GM12865 (cell line): ENCODE data around the gene NALCN.
"Not testable (repeated sequence)": the region's sequence is repeated elsewhere in the genome, so short reads cannot be mapped to it uniquely, and the experiment has no call there.

Experiments
- DNase-seq: peaks from one replicate; pipeline ENCODE4 v3.0.0; 2010; ENCODE audit warnings: low read depth
- H3K4me3 ChIP-seq: 2 replicates; pipeline ENCODE4 v1.5.1; 2011; ENCODE audit warnings: mild to moderate bottlenecking, low read depth, low read length, control low read depth
- CTCF ChIP-seq: IDR thresholded peaks from 2 replicates; pipeline ENCODE4 v1.5.1; 2011; ENCODE audit warnings: low read length, control low read depth, low read depth, inconsistent platforms; ENCODE audit not compliant: insufficient read depth; ENCODE audit errors: missing control alignments

NALCN gene

GRCh38 chr13:101327871-101328270 is 88.4 kb downstream of the NALCN start:
- no peak for TF ChIP-seq CTCF
- no peak for DNase-seq
- H3K4me3 ChIP-seq: no peak overlapping the region

- no peak overlapping the region for H3K4me3 ChIP-seq
- DNase-seq: no peak
- TF ChIP-seq CTCF: no peak
Measured at GRCh38 chr13:101326710-101327109, 89.6 kb downstream of the NALCN start.

GRCh38 chr13:101325423-101325822 is 90.9 kb downstream of the NALCN start:
- TF ChIP-seq CTCF: no peak

GRCh38 chr13:101323601-101324000 is 92.7 kb downstream of the NALCN start:
- no peak for TF ChIP-seq CTCF
- no peak overlapping the region for H3K4me3 ChIP-seq
- no peak for DNase-seq

More at GRCh38 chr13:101325423-101325822, 90.9 kb downstream of the NALCN start:
- no peak overlapping the region for H3K4me3 ChIP-seq
- DNase-seq: no peak

- DNase-seq: no peak
Measured at GRCh38 chr13:101317986-101318523, 98.3 kb downstream of the NALCN start.

GRCh38 chr13:101313479-101313878 is 102.8 kb downstream of the NALCN start:
- not testable (repeated sequence) for DNase-seq

More at GRCh38 chr13:101317986-101318523, 98.3 kb downstream of the NALCN start:
- H3K4me3 ChIP-seq: no peak overlapping the region
- TF ChIP-seq CTCF: no peak

GRCh38 chr13:101309014-101309619 is 107.2 kb downstream of the NALCN start:
- no peak for DNase-seq
- H3K4me3 ChIP-seq: no peak overlapping the region
- no peak for TF ChIP-seq CTCF

More at GRCh38 chr13:101313479-101313878, 102.8 kb downstream of the NALCN start:
- not testable (repeated sequence) for H3K4me3 ChIP-seq
